Gastroesophageal sphincter (tissue), 3 donors: Measurements from ENCODE around the gene SIT1.

Source experiments
- POLR2A ChIP-seq, 2 donors: fragments of 450-650 bp; IDR thresholded peaks; one replicate each; pipeline ENCODE4 v1.6.1; 2017; ENCODE audit warnings: antibody characterized with exemption in 2 of 2, mild to moderate bottlenecking in 2 of 2, moderate library complexity in 1 of 2
- TF ChIP-seq, protein P1 (sequence below), 4 experiments: fragments of 200-600 bp in 2 of 4; fragments of 450-650 bp in 2 of 4; sonication (generic) in 1 of 4; IDR thresholded peaks; one replicate each; pipeline ENCODE4 v1.5.1; 2017 to 2019; ENCODE audit warnings: antibody characterized with exemption in 4 of 4, mild to moderate bottlenecking in 2 of 4, moderate library complexity in 2 of 4

DNA sequence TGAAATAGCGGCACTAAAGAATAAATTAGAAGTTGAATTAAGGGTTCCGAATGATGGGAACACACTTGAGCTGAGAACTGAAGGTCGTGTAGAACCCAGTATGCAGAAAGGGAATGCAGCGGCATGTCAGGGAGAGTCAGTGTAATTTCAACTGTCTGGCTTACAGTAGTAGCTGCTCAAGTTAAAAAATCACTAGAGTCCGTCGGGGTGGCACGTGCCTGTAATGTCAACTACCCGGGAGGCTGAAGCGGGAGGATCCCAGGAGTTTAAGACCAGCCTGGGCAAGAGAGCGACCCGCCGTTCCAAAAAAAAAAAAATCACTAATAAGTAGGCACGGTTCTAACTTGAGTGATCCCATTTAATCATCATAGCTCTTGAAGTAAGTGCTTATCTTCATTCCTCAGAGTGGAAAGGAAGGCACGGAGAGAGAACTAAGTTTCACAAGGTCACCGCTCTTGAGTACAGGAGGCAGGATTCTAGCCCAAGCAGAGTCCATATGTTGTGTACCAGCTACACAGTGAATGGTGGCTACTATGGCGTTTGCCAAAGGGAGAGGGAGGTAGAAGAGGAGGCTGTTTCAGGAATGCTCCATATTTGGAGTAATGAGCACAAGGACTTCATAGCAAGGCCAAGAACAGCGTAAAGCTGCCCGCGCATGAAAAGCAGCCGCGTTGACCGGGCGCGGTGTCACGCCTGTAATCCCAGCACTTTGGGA is 6.3 kb upstream of the SIT1 start:
- no peak for TF ChIP-seq POLR2A (IDR thresholded peaks at IDR 0.05)
- TF ChIP-seq, protein P1, sequence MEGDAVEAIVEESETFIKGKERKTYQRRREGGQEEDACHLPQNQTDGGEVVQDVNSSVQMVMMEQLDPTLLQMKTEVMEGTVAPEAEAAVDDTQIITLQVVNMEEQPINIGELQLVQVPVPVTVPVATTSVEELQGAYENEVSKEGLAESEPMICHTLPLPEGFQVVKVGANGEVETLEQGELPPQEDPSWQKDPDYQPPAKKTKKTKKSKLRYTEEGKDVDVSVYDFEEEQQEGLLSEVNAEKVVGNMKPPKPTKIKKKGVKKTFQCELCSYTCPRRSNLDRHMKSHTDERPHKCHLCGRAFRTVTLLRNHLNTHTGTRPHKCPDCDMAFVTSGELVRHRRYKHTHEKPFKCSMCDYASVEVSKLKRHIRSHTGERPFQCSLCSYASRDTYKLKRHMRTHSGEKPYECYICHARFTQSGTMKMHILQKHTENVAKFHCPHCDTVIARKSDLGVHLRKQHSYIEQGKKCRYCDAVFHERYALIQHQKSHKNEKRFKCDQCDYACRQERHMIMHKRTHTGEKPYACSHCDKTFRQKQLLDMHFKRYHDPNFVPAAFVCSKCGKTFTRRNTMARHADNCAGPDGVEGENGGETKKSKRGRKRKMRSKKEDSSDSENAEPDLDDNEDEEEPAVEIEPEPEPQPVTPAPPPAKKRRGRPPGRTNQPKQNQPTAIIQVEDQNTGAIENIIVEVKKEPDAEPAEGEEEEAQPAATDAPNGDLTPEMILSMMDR (IDR thresholded peaks at IDR 0.05): no peak
